HepG2 (cell line): Measurements from ENCODE around the gene EIF4H. TPM values are rescaled to one million over a fixed set of nuclear protein-coding genes. Genes with fewer than 3 reads are reported as not detected.
"Not testable (repeated sequence)": the region's sequence is repeated elsewhere in the genome, so short reads cannot be mapped to it uniquely, and the experiment has no call there.

ENCODE experiments used
- ATAC-seq: fragments of 200-7000 bp; cut with Tn5 transposase; 3 replicates; pipeline ENCODE4 v1.9.1; 2020; ENCODE audit warnings: mild to moderate bottlenecking, moderate library complexity
- BruUV-seq: library from RNA; stranded (reverse); fragments of 400-500 nt; replicated peaks from 2 replicates; lab custom pipeline; 2021; lab: Mats Ljungman, UMichigan
- CTCF ChIA-PET: fragments of 300-600 bp; formaldehyde crosslinking; extraction: SDS; loops from one replicate; lab custom pipeline; 2021; ENCODE audit warnings: low total read pairs, inconsistent platforms, low intra/inter-chr PET ratio; lab: Yijun Ruan, JAX
- POLR2A ChIA-PET: fragments of 350-600 bp; sonication (Branson Sonifier 250); formaldehyde crosslinking; loops from one replicate; lab custom pipeline; 2020; ENCODE audit warnings: antibody characterized with exemption, inconsistent platforms; lab: Yijun Ruan, JAX
- DNase-seq: peaks from one replicate; pipeline ENCODE4 v3.0.0-alpha.2; 2015; ENCODE audit warnings: low spot score
- FAIRE-seq: peaks from 3 replicates; lab custom pipeline; 2011; peaks lifted over from hg19 to GRCh38; lab: Jason Lieb, UNC
- H2AFZ ChIP-seq: one replicate; pipeline ENCODE4 v1.6.1; 2011; ENCODE audit warnings: low read length, inconsistent platforms
- H3K27ac ChIP-seq: fragments of 300-600 bp; 3 replicates; pipeline ENCODE4 v1.8.0; 2011; ENCODE audit warnings: mixed run types, mild to moderate bottlenecking, mixed read lengths, low read length, inconsistent platforms; ENCODE audit not compliant: insufficient read depth; ENCODE audit errors: extremely low read length
- H3K27me3 ChIP-seq, 2 experiments: fragments of 200-600 bp in 1 of 2; 2 replicates in 1 of 2; 3 replicates in 1 of 2; pipeline versions ENCODE4 v1.6.0 to v1.8.0; 2011; ENCODE audit warnings: low read length in 2 of 2, mild to moderate bottlenecking in 2 of 2, moderate library complexity in 2 of 2, inconsistent platforms in 1 of 2; ENCODE audit not compliant: insufficient read depth in 2 of 2, control insufficient read depth in 1 of 2
- H3K36me3 ChIP-seq, 2 experiments: fragments of 200-600 bp in 1 of 2; replicated peaks in 1 of 2; 2 replicates in 1 of 2; 3 replicates in 1 of 2; pipeline versions ENCODE4 v1.5.1 to v1.8.0; 2011; ENCODE audit warnings: low read length in 2 of 2, inconsistent platforms in 1 of 2; ENCODE audit not compliant: insufficient read depth in 2 of 2, control insufficient read depth in 1 of 2
- H3K4me1 ChIP-seq: 2 replicates; pipeline ENCODE4 v1.5.1; 2012; ENCODE audit warnings: low read length, inconsistent platforms; ENCODE audit not compliant: insufficient read depth
- H3K4me2 ChIP-seq: 2 replicates; pipeline ENCODE4 v1.6.0; 2011; ENCODE audit warnings: low read depth, low read length, inconsistent platforms
- H3K4me3 ChIP-seq, 3 experiments: fragments of 200-600 bp in 1 of 3; sonication (generic), shearing (Covaris generic) in 1 of 3; replicated peaks in 1 of 3; 2 replicates each; pipeline ENCODE4 v1.5.1; 2011 to 2016; ENCODE audit warnings: low read length in 3 of 3, inconsistent platforms in 2 of 3, low read depth in 2 of 3, mild to moderate bottlenecking in 2 of 3, control low read depth in 1 of 3, mixed read lengths in 1 of 3; ENCODE audit not compliant: insufficient read depth in 1 of 3
- H3K79me2 ChIP-seq: one replicate; pipeline ENCODE4 v1.6.1; 2011; ENCODE audit warnings: low read length, inconsistent platforms; ENCODE audit not compliant: insufficient read depth
- H3K9ac ChIP-seq: 2 replicates; pipeline ENCODE4 v1.6.0; 2011; ENCODE audit warnings: mild to moderate bottlenecking, low read depth, low read length, inconsistent platforms; ENCODE audit not compliant: insufficient read depth
- H3K9me3 ChIP-seq: 2 replicates; pipeline ENCODE4 v1.5.1; 2012; ENCODE audit warnings: mild to moderate bottlenecking, low read length
- H4K20me1 ChIP-seq: 2 replicates; pipeline ENCODE4 v1.6.0; 2011; ENCODE audit warnings: inconsistent platforms, mild to moderate bottlenecking, low read length, moderate library complexity; ENCODE audit not compliant: insufficient read depth
- AHDC1 ChIP-seq: sonication (generic); formaldehyde crosslinking; IDR thresholded peaks from 2 replicates; pipeline ENCODE4 v1.5.1; 2020; ENCODE audit warnings: mild to moderate bottlenecking, missing genetic modification reagents, borderline replicate concordance
- CC2D1A ChIP-seq: sonication (generic); formaldehyde crosslinking; IDR thresholded peaks from 2 replicates; pipeline ENCODE4 v1.8.1; 2023; ENCODE audit warnings: mild to moderate bottlenecking, missing genetic modification reagents
- FOSL2 ChIP-seq: sonication (generic); formaldehyde crosslinking; IDR thresholded peaks from 2 replicates; pipeline ENCODE4 v1.4.0; 2020; ENCODE audit warnings: missing genetic modification reagents
- HOXD1 ChIP-seq: sonication (generic); formaldehyde crosslinking; IDR thresholded peaks from 2 replicates; pipeline ENCODE4 v1.5.0; 2020; ENCODE audit warnings: missing genetic modification reagents
- IRF2 ChIP-seq: IDR thresholded peaks from 2 replicates; pipeline ENCODE4 v1.6.1; 2018; ENCODE audit warnings: missing genetic modification reagents, missing compliant biosample characterization
- PRDM10 ChIP-seq: sonication (generic); formaldehyde crosslinking; IDR thresholded peaks from 2 replicates; pipeline ENCODE4 v1.4.0; 2020; ENCODE audit warnings: low read depth, missing genetic modification reagents
- ZBTB3 ChIP-seq: sonication (generic); formaldehyde crosslinking; IDR thresholded peaks from 2 replicates; pipeline ENCODE4 v1.4.0; 2020; ENCODE audit warnings: low read depth, mild to moderate bottlenecking, moderate library complexity, missing genetic modification reagents, borderline replicate concordance
- ZNF652 ChIP-seq: IDR thresholded peaks from 2 replicates; pipeline ENCODE4 v1.6.1; 2016; ENCODE audit warnings: low read depth, borderline replicate concordance
- WGBS: methylation state at CpG from one replicate; pipeline ENCODE4 v1.1.6; 2017; ENCODE audit warnings: low lambda C conversion rate; 5-methylcytosine and 5-hydroxymethylcytosine counted together
- in situ Hi-C: cut with HindIII; loops from 2 replicates; pipeline ENCODE4 v1.10.0; 2017; ENCODE audit warnings: low pct_unique_long_range_greater_than_20kb; ENCODE audit not compliant: extremely low pct_ligation_motif_present
- intact Hi-C: fragments of 100-400 bp; cut with micrococcal nuclease; formaldehyde crosslinking; loops from one replicate; pipeline ENCODE4 v1.10.0; 2022; ENCODE audit not compliant: unreplicated experiment
- polyA plus RNA-seq, 8 experiments: library from polyadenylated mRNA; depleted of rRNA in 3 of 8; stranded (reverse) in 7 of 8; unstranded in 1 of 8; fragments of >200 nt; fragmentation: Illumina TruSeq in 4 of 8; extraction: Trizol in 4 of 8; gene quantifications; 2 replicates each; pipeline versions ENCODE4 v1.2.1 to v1.2.3, GENCODE V29; 2011 to 2016; ENCODE audit warnings: low read depth in 4 of 8, missing spikeins in 1 of 8, mixed read lengths in 1 of 8; ENCODE audit not compliant: insufficient read depth in 1 of 8
- total RNA-seq, 5 experiments: library from RNA; depleted of rRNA; stranded (reverse); fragments of >200 nt; fragmentation: Illumina TruSeq; extraction: Trizol; gene quantifications; 2 replicates each; pipeline ENCODE4 v1.2.3, GENCODE V29; 2016; ENCODE audit warnings: low read depth in 1 of 5

EIF4H gene
- total and polyA plus RNA-seq, 2 of the 13 experiments (the other 11 are each of a cell fraction or from before 2014, with no cell fraction given) = 232 to 321 TPM

- H3K79me2 ChIP-seq, H4K20me1 ChIP-seq, H3K9me3 ChIP-seq, FAIRE-seq, BruUV-seq, ATAC-seq, H3K27me3 ChIP-seq, H3K4me2 ChIP-seq, H2AFZ ChIP-seq, POLR2A ChIA-PET, H3K36me3 ChIP-seq, DNase-seq, intact Hi-C loops, H3K9ac ChIP-seq, H3K27ac ChIP-seq, H3K4me3 ChIP-seq, CTCF ChIA-PET: not testable (repeated sequence)
- H3K4me1 ChIP-seq = peaks cover 15% of the 10 kb centered on the region
- over 99% methylated on average over 10 of the region's 13 CpGs for WGBS
- in situ Hi-C loops = loop anchor here (25.0 kb wide), 1 partner anchor 337 kb away; no protein-coding TSS in a partner anchor
These were observed 50.8 kb downstream of the EIF4H start for GRCh38 chr7:74224907-74225306.

- in situ Hi-C loops = no loop called here
- Histone ChIP-seq H3K36me3 (peaks cover 0 to 9% of the 10 kb centered on the region in 2 experiments; a peak in 3 of 5 replicates), H3K9ac (no peak overlapping the region), H3K9me3 (no peaks in the 10 kb centered on the region), H3K27me3 (no peaks in the 10 kb centered on the region), H3K4me1 (peaks cover 10% of the 10 kb centered on the region), H4K20me1 (no peaks in the 10 kb centered on the region), H3K4me3 (no peak overlapping the region), H3K79me2 (no peaks in the 10 kb centered on the region), H3K4me2 (no peak overlapping the region), H3K27ac (no peak overlapping the region), H2AFZ (no peak overlapping the region)
- CTCF ChIA-PET = no interaction called here
- BruUV-seq = no TSS peak
- DNase-seq = no peak
- POLR2A ChIA-PET = no interaction called here
- 99% methylated on average over 9 of the region's 12 CpGs for WGBS
- FAIRE-seq = no peak
- no peak for ATAC-seq
- intact Hi-C loops = no loop called here
- TF ChIP-seq ZBTB3 (CRISPR knock-in tag) = no peak
- no peak for TF ChIP-seq FOSL2 (CRISPR knock-in tag)
- no peak for TF ChIP-seq CC2D1A (CRISPR knock-in tag)
- TF ChIP-seq AHDC1 (CRISPR knock-in tag) = no peak
- TF ChIP-seq ZNF652 (CRISPR knock-in tag) = no peak
- TF ChIP-seq IRF2 (CRISPR knock-in tag) = no peak
- TF ChIP-seq HOXD1 (CRISPR knock-in tag) = no peak
- TF ChIP-seq PRDM10 = no peak
These were observed 51.2 kb downstream of the EIF4H start for GRCh38 chr7:74225400-74225799.
